Body of pancreas (tissue), 4 donors: Measurements from ENCODE around the gene MARK4. TPM values are rescaled to one million over a fixed set of nuclear protein-coding genes. Genes with fewer than 3 reads are reported as not detected.
"Not testable (repeated sequence)": the region's sequence is repeated elsewhere in the genome, so short reads cannot be mapped to it uniquely, and the experiment has no call there.

Experiments
- ATAC-seq: fragments of 150-250 bp; one replicate; pipeline ENCODE4 v1.9.1; 2016
- DNase-seq, 4 donors: peaks; one replicate each; pipeline ENCODE4 v3.0.0-alpha.2; 2019
- H3K27ac ChIP-seq, 4 donors: fragments of 200-600 bp; sonication (generic); 1 replicate in 3 of 4; 2 replicates in 1 of 4; pipeline versions ENCODE4 v1.5.1 to v1.6.1; 2016 to 2019; ENCODE audit warnings: mild to moderate bottlenecking in 1 of 4, mixed read lengths in 1 of 4, moderate library complexity in 1 of 4
- H3K27me3 ChIP-seq, 2 donors: fragments of 200-600 bp; sonication (generic); one replicate each; pipeline ENCODE4 v1.6.0; 2016; ENCODE audit warnings: mild to moderate bottlenecking in 1 of 2
- H3K36me3 ChIP-seq, 2 donors: fragments of 200-600 bp; sonication (generic); replicated peaks in 1 of 2; 2 replicates each; pipeline ENCODE4 v1.5.1; 2016; ENCODE audit warnings: low read depth in 2 of 2; ENCODE audit not compliant: insufficient read depth in 1 of 2
- H3K4me1 ChIP-seq: fragments of 200-600 bp; sonication (generic); one replicate; pipeline ENCODE4 v1.6.0; 2016
- H3K4me3 ChIP-seq, 2 donors: fragments of 200-600 bp; sonication (generic); 1 replicate in 1 of 2; 2 replicates in 1 of 2; pipeline ENCODE4 v1.5.1; 2016 to 2019
- H3K9me3 ChIP-seq, 3 donors: fragments of 200-600 bp; sonication (generic); 1 replicate in 2 of 3; 2 replicates in 1 of 3; pipeline ENCODE4 v1.5.1; 2016
- POLR2A ChIP-seq, 3 donors: fragments of 450-650 bp; IDR thresholded peaks; one replicate each; pipeline ENCODE4 v1.6.1; 2016; ENCODE audit warnings: antibody characterized with exemption in 3 of 3, mild to moderate bottlenecking in 2 of 3
- WGBS, 2 donors: methylation state at CpG; one replicate each; pipeline ENCODE4 v1.1.5; 2017; 5-methylcytosine and 5-hydroxymethylcytosine counted together
- intact Hi-C: fragments of 100-400 bp; cut with DNase I; formaldehyde crosslinking; loops from one replicate; pipeline ENCODE4 v1.15.1; 2023
- total RNA-seq, 2 donors: library from RNA; depleted of rRNA; stranded (reverse); fragments of >200 nt; gene quantifications; one replicate each; pipeline ENCODE4 v1.1.0, GENCODE V29; 2016
- TF ChIP-seq, protein P1 (sequence below), 7 experiments: fragments of 450-650 bp in 4 of 7; fragments of 200-600 bp in 3 of 7; sonication (generic) in 3 of 7; IDR thresholded peaks; one replicate each; pipeline ENCODE4 v1.5.1; 2016 to 2019; ENCODE audit warnings: antibody characterized with exemption in 7 of 7

Gene MARK4
- total RNA-seq, 2 donors from 2014 or later, result 9.2 to 12.5 TPM

DNA sequence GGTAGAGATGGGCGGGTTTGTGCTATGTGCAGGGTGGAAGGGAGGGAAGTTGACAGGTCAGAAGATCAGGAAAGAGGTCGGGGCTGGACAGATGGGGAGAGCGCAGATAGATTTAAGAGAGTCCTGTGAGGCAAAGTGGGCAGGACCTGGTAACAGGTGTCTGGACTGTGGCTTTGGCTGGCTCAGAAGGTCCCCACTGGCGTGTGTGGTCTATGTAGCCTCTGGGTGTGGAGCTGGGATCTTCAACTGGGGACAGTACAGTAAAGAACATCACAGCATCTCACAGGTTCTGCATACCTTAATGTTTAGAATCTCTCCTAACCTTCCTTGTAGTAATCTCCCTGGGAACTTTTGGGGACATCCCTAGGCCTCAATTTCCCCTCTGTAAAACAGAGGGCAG, 53.9 kb downstream of the MARK4 start:
- WGBS, 2 donors, result 58 to 63% methylated on average over 4 of the region's 4 CpGs
- ATAC-seq, result no peak
- H3K4me1 ChIP-seq, result no peaks in the 10 kb centered on the region
- no peak overlapping the region for H3K4me3 ChIP-seq
- H3K9me3 ChIP-seq, result no peaks in the 10 kb centered on the region
- H3K36me3 ChIP-seq, result no peaks in the 10 kb centered on the region
- no peak for DNase-seq
- H3K27ac ChIP-seq, result no peak overlapping the region
- H3K27me3 ChIP-seq, result no peaks in the 10 kb centered on the region
- TF ChIP-seq, protein P1, sequence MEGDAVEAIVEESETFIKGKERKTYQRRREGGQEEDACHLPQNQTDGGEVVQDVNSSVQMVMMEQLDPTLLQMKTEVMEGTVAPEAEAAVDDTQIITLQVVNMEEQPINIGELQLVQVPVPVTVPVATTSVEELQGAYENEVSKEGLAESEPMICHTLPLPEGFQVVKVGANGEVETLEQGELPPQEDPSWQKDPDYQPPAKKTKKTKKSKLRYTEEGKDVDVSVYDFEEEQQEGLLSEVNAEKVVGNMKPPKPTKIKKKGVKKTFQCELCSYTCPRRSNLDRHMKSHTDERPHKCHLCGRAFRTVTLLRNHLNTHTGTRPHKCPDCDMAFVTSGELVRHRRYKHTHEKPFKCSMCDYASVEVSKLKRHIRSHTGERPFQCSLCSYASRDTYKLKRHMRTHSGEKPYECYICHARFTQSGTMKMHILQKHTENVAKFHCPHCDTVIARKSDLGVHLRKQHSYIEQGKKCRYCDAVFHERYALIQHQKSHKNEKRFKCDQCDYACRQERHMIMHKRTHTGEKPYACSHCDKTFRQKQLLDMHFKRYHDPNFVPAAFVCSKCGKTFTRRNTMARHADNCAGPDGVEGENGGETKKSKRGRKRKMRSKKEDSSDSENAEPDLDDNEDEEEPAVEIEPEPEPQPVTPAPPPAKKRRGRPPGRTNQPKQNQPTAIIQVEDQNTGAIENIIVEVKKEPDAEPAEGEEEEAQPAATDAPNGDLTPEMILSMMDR (IDR thresholded peaks at IDR 0.05), result no peak
- no peak for TF ChIP-seq POLR2A (IDR thresholded peaks at IDR 0.05)
- intact Hi-C loops, result no loop called here

DNA sequence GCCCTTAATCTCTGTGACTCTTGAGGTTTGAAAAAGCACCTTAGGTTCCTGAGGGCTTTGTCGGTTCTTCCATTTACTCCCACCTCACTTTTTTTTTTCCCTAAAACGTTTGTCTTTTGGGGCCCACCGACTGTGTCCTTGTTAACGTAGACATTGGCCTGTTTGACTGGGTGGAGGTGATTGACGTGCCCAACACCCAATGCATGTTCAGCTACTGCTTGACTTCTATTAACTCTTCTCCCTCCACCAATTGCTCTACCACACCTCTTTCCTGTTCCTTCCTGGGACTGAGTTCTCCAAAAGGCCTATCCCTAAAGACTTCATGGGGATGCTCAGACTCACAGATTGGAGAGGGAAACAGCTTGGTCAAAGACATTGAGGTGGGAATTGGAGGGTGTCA, 54.4 kb downstream of the MARK4 start:
- WGBS, 2 donors, result 11 to 17% methylated on average over 5 of the region's 5 CpGs
- no peak for DNase-seq
- no peaks in the 10 kb centered on the region for H3K36me3 ChIP-seq
- H3K4me1 ChIP-seq, result no peaks in the 10 kb centered on the region
- TF ChIP-seq, protein P1 (IDR thresholded peaks at IDR 0.05), result no peak
- TF ChIP-seq POLR2A (IDR thresholded peaks at IDR 0.05), result no peak
- intact Hi-C loops, result no loop called here
- no peak overlapping the region for H3K4me3 ChIP-seq
- no peak for ATAC-seq
- H3K27me3 ChIP-seq, result no peaks in the 10 kb centered on the region
- no peak overlapping the region for H3K27ac ChIP-seq
- no peaks in the 10 kb centered on the region for H3K9me3 ChIP-seq

DNA sequence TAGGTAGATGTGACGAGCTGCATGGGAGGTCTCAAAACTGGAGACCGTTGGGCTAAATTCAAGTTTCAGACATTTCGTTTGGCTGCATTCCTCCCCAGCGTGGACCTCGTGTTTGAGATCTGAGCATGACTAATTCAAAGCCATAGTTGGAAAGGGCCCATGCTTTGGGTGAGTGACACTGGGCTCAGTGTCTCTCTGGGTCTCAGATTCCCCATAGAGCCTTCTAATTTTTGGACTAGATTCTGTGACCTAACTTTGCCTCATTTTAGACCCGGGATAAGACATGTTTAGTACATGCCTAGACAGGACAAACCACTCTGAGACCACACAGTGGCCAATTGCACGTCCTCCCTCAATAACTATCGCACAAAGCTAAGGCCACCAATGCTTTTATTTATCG, 55.0 kb downstream of the MARK4 start:
- no peak overlapping the region for H3K4me3 ChIP-seq
- no peak for DNase-seq
- H3K27ac ChIP-seq, result no peak overlapping the region
- TF ChIP-seq POLR2A (IDR thresholded peaks at IDR 0.05), result no peak
- TF ChIP-seq, protein P1 (IDR thresholded peaks at IDR 0.05), result no peak
- no peaks in the 10 kb centered on the region for H3K27me3 ChIP-seq
- no peaks in the 10 kb centered on the region for H3K4me1 ChIP-seq
- WGBS, 2 donors, result 42 to 49% methylated on average over 9 of the region's 9 CpGs
- H3K36me3 ChIP-seq, result no peaks in the 10 kb centered on the region
- no peak for ATAC-seq
- intact Hi-C loops, result no loop called here
- H3K9me3 ChIP-seq, result no peaks in the 10 kb centered on the region

DNA sequence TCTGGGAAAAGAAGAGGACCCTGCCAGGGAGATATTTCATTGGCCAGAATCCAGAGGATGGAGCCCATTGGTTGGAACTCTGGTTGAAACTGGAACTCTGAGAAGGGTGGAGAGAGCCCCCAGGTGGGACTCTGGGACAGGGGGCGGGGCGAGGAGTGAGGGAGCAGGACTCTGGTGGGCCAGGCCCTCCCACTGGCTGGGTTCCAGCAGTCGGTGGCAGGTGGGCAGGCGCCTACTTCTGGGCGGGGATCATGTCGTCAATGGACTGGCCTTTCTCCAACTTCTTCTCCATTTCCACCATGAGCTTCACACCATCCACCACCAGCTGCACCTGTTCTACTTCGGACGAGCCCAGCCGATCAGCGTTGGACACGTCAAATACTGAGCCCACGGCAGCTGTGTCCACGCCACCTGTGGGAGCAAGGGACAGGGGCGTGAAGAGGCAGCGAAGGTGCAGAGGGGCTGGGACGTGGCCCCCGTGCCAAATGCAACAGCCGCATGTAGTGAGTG, 55.5 kb downstream of the MARK4 start:
- Histone ChIP-seq H3K36me3 (no peaks in the 10 kb centered on the region), H3K4me3 (no peak overlapping the region), H3K4me1 (no peaks in the 10 kb centered on the region), H3K27ac (no peak overlapping the region), H3K27me3 (no peaks in the 10 kb centered on the region), H3K9me3 (no peaks in the 10 kb centered on the region)
- no peak for TF ChIP-seq POLR2A (IDR thresholded peaks at IDR 0.05)
- TF ChIP-seq, protein P1 (IDR thresholded peaks at IDR 0.05), result no peak
- 44 to 78% methylated on average over 12 to 18 of the region's 18 CpGs for WGBS, 2 donors
- no peak for ATAC-seq
- intact Hi-C loops, result no loop called here
- DNase-seq, result no peak

DNA sequence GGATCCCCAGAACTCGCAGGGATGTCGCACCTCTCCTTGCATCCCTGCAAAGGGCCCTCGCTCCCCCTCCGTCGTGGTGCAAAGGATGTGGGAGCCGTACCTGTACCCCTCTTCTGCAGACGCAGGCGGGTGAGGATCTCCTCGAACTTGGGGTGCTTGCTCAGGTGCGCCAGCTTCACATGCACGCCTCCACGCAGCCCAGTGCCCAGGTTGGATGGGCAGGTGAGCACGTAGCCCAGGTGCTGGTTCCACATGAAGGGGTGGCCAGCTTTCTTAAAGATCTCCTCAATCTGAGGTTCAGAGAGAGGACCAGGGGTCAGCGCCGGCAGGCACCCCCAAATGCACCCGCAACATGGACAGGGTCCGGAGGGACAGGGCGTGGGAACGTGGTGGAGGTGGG, 56.3 kb downstream of the MARK4 start:
- no peaks in the 10 kb centered on the region for H3K27me3 ChIP-seq
- H3K4me3 ChIP-seq, result no peak overlapping the region
- no peaks in the 10 kb centered on the region for H3K9me3 ChIP-seq
- intact Hi-C loops, result no loop called here
- ATAC-seq (no peak), DNase-seq (no peak)
- no peak overlapping the region for H3K27ac ChIP-seq
- TF ChIP-seq, protein P1 (IDR thresholded peaks at IDR 0.05), result no peak
- TF ChIP-seq POLR2A (IDR thresholded peaks at IDR 0.05), result no peak
- 83 to 87% methylated on average over 17 to 19 of the region's 19 CpGs for WGBS, 2 donors
- no peaks in the 10 kb centered on the region for H3K36me3 ChIP-seq
- no peaks in the 10 kb centered on the region for H3K4me1 ChIP-seq

DNA sequence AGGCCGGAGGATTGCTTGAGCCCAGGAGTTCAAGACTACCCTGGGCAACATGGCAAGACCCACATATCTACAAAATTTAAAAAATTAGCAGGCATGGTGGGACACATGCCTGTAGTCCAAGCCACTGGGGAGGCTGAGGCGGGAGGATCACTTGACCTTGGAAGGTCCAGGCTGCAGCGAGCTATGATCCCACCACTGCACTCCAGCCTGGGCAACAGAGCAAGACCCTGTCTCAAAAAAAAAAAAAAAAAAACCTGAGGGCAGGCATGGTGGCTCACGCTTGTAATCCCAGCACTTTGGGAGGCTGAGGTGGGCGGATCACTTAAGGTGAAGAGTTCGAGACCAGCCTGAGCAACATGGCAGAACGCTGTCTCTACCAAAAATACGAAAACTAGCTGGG, 58.3 kb downstream of the MARK4 start:
- H3K4me3 ChIP-seq, H3K36me3 ChIP-seq, H3K4me1 ChIP-seq, H3K27ac ChIP-seq, DNase-seq, H3K27me3 ChIP-seq, intact Hi-C loops, ATAC-seq, H3K9me3 ChIP-seq: not testable (repeated sequence)
- WGBS, 2 donors, result 90 to 93% methylated on average over 8 of the region's 8 CpGs
